ENCODE results near the gene EIF1AX. TPM values are rescaled to one million over a fixed set of nuclear protein-coding genes. Genes with fewer than 3 reads are reported as not detected.

Gene EIF1AX
- total RNA-seq, 4 donors from 2014 or later = 34.5 to 50.2 (median 44.6) TPM

- Histone ChIP-seq H3K27ac (no peak overlapping the region), H3K4me3 (no peak overlapping the region), H3K27me3 (no peaks in the 10 kb centered on the region), H3K36me3 (no peaks in the 10 kb centered on the region), H3K9me3 (no peaks in the 10 kb centered on the region), H3K4me1 (no peaks in the 10 kb centered on the region)
- no peak for TF ChIP-seq CTCF (IDR thresholded peaks at IDR 0.05)
- no peak for TF ChIP-seq POLR2A (IDR thresholded peaks at IDR 0.05)
- 48 to 58% methylated on average over 2 to 6 of the region's 6 CpGs for WGBS, 2 donors
- intact Hi-C loops (cut with DNase I) = no loop called here
- DNase-seq = no peak
Measured at GRCh38 chrX:20089845-20090244, 51.8 kb downstream of the EIF1AX start.

- no peaks in the 10 kb centered on the region for H3K4me1 ChIP-seq
- no peak for DNase-seq
- no peak overlapping the region for H3K4me3 ChIP-seq
- no peaks in the 10 kb centered on the region for H3K9me3 ChIP-seq
- TF ChIP-seq POLR2A (IDR thresholded peaks at IDR 0.05) (no peak), CTCF (IDR thresholded peaks at IDR 0.05) (no peak)
- H3K27me3 ChIP-seq = no peaks in the 10 kb centered on the region
- H3K36me3 ChIP-seq = no peaks in the 10 kb centered on the region
- WGBS, 2 donors = 86% methylated on average over 1 of the region's 1 CpG; no CpG with 5 or more reads in 1 of the 2 donors
- H3K27ac ChIP-seq = no peak overlapping the region
- intact Hi-C loops (cut with DNase I) = no loop called here
Measured at GRCh38 chrX:20080277-20080676, 61.4 kb downstream of the EIF1AX start.

Small RNA genes lying within 50 kb of the gene (small RNA-seq; reads per million reads assigned to genes)
- gene RF00493 (27.8 to 55.8 (median 42.3) reads per million in 4 donors), gene RF00494 (0 reads per million in 4 donors)

Other genes with a start within 250 kb of the EIF1AX start
- 1 to 10 TPM; 3.5 to 7.1 (median 5.5) TPM for gene BCLAF3, start 150.8 kb downstream of the EIF1AX start, total RNA-seq
- under 1 TPM in 3 of 4 donors, not detected in 1; 0.09 to 0.75 (median 0.38) TPM for gene MAP7D2, start 24.9 kb downstream of the EIF1AX start, total RNA-seq
- 10 to 100 TPM; 15.8 to 30.9 (median 29.7) TPM for gene RPS6KA3, start 125.1 kb upstream of the EIF1AX start, total RNA-seq

Measured in esophagus squamous epithelium (tissue), 5 donors.